GM12801 (cell line): Measurements from ENCODE around the gene ZC3H18.

ENCODE experiments used
- TF ChIP-seq, protein P1 (sequence below): IDR thresholded peaks from one replicate; pipeline ENCODE4 v1.5.1; 2011; ENCODE audit warnings: control low read depth; ENCODE audit not compliant: insufficient read length; ENCODE audit errors: extremely low read depth

Gene ZC3H18

GRCh38 chr16:88580371-88580770, 10.2 kb downstream of the ZC3H18 start:
- TF ChIP-seq, protein P1, sequence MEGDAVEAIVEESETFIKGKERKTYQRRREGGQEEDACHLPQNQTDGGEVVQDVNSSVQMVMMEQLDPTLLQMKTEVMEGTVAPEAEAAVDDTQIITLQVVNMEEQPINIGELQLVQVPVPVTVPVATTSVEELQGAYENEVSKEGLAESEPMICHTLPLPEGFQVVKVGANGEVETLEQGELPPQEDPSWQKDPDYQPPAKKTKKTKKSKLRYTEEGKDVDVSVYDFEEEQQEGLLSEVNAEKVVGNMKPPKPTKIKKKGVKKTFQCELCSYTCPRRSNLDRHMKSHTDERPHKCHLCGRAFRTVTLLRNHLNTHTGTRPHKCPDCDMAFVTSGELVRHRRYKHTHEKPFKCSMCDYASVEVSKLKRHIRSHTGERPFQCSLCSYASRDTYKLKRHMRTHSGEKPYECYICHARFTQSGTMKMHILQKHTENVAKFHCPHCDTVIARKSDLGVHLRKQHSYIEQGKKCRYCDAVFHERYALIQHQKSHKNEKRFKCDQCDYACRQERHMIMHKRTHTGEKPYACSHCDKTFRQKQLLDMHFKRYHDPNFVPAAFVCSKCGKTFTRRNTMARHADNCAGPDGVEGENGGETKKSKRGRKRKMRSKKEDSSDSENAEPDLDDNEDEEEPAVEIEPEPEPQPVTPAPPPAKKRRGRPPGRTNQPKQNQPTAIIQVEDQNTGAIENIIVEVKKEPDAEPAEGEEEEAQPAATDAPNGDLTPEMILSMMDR: no peak

DNA sequence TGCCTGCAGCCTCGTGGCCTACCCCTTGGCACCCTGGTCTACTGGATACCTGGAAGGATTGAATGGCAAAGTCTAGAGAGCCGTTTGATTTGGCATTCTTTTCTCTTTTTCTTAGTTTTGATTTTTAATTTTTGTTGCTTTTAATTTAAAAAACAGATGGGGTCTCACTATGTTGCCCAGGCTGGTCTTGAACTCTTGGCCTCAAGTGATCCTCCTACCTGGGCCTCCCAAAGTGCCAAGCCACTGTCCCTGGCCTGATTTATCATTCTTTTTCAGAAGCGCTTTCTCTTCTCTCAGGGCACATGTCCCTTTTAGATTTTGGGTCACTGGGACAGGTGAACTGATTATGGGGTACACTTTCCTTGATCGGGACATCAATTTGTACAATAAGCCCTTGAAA, 10.8 kb downstream of the ZC3H18 start:
- TF ChIP-seq, protein P1: no peak

DNA sequence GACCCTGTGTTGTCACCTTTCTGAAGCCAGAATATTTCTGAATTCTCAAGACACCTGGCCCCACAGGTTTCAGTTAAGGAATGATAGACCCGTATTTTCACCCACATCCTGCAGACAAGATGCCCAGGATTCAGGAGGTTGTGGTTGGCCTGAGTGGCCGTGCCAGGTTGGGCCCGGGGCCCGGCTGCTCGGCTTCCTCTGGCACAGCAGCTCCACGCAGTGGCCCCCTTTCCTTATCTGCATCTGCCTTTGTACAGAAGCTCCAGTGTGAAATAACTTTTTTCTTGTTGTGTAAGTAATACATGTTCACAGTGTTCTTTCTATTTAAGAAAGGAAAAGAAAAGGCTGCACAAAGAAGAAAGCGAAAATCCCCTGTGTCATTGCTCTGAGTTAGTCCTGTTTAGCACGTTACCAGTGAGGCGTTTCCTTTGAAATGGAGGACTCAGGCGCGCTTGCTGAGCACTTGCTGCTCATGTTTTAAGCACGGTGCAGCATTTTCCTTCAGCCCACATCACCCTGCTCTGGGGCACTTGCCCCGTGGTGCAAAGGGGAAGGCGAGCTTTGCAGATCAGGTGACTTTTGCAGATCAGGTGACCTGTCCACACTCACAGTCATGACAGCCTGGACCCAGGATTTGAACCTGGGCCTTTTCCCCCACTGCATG, 12.8 kb downstream of the ZC3H18 start:
- TF ChIP-seq, protein P1: no peak

DNA sequence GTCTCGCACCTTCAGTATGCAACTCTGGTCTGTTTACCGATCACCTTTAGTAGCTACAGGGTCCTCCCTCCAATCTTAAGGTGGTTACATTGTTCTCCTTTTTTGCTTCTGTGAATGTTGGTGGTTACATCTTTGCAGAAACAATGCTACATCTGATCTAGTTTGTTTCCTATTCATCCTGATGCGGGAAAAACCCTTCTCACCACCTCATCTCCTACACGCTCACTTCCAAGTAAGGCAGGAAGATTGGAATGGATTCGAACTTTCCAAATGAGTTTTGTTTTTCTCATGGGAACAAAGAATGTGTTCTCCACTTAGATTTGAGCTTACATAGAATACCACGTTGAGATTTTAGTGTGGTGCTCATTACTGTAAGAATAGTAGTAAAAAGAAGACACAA, 14.5 kb downstream of the ZC3H18 start:
- TF ChIP-seq, protein P1: no peak

DNA sequence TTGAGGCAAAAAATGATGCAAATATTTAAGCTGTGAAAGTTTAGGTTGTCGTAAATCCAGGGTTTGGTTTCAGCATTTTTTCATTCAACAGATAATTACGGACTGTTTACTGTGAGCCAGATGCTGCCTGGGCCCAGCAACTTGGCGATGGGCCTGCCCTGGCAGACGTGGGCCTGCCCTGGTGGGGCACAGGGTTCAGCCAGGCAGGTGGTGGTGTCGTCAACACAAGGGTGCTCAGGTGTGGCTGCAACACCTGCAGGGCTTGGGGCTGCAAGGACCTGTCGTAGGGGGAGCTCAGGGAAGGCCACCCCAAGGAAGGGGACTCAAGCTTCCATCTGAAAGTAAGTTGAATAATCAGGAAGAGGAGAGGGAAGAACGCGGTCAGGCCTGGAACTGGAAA, 15.1 kb downstream of the ZC3H18 start:
- TF ChIP-seq, protein P1: no peak

- TF ChIP-seq, protein P1: no peak
These were observed 15.9 kb downstream of the ZC3H18 start for GRCh38 chr16:88585927-88586581.

DNA sequence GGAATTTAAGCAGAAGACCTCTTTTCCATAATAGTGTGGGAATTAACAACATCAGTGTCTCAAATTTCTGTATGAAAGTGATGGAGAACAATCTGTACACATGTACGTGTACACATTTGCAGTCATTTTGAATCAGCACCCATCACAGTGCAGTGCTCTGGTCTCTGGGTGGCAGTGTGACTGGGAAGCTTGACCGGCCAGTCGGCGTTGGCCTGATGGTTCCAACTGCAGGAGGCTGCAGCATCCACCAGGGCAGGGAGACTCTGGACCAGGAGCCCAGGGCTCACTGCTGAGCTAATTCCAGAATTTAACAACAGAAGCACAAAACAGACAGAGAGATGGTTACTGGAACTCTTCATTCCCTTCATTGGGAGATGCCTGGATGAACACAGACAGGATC, 17.9 kb downstream of the ZC3H18 start:
- TF ChIP-seq, protein P1: no peak
